ENCODE data around the gene TMCC1.
A peak's percentile ranks its signal among the peaks of the same experiment; 100 is the strongest.
"Not testable (repeated sequence)": the region's sequence is repeated elsewhere in the genome, so short reads cannot be mapped to it uniquely, and the experiment has no call there.

Gene TMCC1

DNA sequence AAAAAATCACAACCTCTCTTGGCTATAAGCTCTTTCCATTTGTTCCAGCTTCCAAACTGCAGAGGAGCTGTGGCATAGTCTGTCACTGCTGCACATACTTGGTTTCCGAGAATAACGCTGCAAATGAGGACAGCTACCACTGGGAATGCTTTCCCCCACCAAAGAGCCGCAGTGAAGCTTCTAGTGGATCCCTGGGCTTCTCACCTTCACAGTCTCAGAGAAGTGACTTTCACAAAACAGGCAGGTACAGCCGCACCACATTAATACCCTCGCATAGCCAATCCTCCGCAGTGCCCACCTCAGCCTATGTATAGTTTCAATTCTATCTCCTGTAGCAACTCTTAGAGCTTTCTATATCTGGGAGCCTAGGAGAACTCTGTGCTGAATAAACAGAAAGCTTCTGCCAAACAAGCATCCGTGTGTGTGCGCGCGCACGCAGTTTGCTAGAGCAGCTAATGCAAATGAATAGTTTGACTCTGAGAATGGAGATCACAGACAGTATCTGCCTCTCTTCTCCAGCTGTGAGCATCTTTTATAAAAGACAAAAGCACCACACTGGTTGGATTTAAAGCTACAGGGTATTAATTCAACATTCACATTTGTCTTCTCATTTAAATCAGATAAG lies 205.1 kb downstream of the TMCC1 start:
- H3K36me3 ChIP-seq = no peaks in the 10 kb centered on the region
- no peaks in the 10 kb centered on the region for H3K9me3 ChIP-seq (ENCODE audit: severe bottlenecking)
- DNase-seq = peak; percentile 32
- TF ChIP-seq, protein P1, sequence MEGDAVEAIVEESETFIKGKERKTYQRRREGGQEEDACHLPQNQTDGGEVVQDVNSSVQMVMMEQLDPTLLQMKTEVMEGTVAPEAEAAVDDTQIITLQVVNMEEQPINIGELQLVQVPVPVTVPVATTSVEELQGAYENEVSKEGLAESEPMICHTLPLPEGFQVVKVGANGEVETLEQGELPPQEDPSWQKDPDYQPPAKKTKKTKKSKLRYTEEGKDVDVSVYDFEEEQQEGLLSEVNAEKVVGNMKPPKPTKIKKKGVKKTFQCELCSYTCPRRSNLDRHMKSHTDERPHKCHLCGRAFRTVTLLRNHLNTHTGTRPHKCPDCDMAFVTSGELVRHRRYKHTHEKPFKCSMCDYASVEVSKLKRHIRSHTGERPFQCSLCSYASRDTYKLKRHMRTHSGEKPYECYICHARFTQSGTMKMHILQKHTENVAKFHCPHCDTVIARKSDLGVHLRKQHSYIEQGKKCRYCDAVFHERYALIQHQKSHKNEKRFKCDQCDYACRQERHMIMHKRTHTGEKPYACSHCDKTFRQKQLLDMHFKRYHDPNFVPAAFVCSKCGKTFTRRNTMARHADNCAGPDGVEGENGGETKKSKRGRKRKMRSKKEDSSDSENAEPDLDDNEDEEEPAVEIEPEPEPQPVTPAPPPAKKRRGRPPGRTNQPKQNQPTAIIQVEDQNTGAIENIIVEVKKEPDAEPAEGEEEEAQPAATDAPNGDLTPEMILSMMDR (IDR thresholded peaks at IDR 0.05; ENCODE audit: low read depth, low read length) = no peak
- peak overlapping the region; percentile 45 for H3K27ac ChIP-seq
- H3K27me3 ChIP-seq (ENCODE audit: insufficient read depth, low read depth, severe bottlenecking) = no peaks in the 10 kb centered on the region
- H3K4me3 ChIP-seq (ENCODE audit: low read depth, low read length) = peak overlapping the region; percentile 3; the same call in 1 of the 2 replicates

DNA sequence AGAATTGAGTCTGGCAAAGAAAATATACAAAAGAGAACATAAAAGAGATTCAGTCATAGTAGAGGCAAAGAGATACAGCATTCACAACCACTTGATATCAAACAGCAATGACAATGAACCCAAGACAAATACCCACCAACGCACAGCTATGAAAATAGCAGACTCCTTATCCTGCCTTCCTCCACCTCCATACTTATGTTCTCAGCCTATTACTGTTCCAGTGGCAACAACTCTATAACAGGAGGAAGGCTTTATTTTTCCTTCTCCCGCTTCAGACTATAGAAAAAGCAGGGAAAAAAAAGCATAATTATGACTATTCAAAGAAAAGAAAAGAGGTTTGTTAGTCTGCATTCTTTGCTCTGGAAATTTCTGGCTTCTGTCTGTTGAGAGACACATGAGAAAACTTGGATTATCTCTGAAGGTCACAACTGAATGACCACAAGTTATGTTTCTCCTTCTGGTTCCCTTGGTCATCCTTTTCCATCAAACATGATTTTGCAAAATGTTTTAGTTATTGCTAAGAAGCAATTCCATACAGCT lies 205.9 kb downstream of the TMCC1 start:
- H3K36me3 ChIP-seq = no peaks in the 10 kb centered on the region
- TF ChIP-seq, protein P1 (IDR thresholded peaks at IDR 0.05; ENCODE audit: low read depth, low read length) = no peak

DNA sequence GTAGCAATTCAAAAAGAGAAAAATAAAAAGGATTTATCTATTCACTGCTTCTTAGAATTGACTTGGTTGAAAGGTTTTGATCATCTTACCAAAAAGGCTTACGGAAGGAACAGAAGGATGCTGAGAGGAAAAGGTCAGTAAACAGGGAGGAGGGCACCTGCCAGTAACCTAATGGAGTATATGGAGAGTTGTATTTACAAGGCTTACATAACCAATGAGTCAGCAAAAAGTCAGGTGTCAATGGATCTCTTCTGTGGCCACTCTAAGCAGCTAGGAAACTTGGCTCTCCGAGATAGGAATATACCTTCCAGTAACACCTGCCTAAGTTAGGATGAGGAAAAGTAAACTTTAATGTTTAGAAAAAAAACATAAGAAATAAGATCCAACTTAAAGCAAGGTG lies 206.6 kb downstream of the TMCC1 start:
- H3K36me3 ChIP-seq = no peaks in the 10 kb centered on the region
- H3K9me3 ChIP-seq (ENCODE audit: severe bottlenecking) = no peaks in the 10 kb centered on the region
- H3K4me3 ChIP-seq (ENCODE audit: low read depth, low read length) = no peak overlapping the region
- no peaks in the 10 kb centered on the region for H3K27me3 ChIP-seq (ENCODE audit: insufficient read depth, low read depth, severe bottlenecking)
- TF ChIP-seq, protein P1 (IDR thresholded peaks at IDR 0.05; ENCODE audit: low read depth, low read length) = no peak
- H3K27ac ChIP-seq = no peak overlapping the region
- DNase-seq = no peak

More for the DNA sequence above, 205.9 kb downstream of the TMCC1 start:
- Histone ChIP-seq H3K4me3 (ENCODE audit: low read depth, low read length) (no peak overlapping the region), H3K27me3 (ENCODE audit: insufficient read depth, low read depth, severe bottlenecking) (no peaks in the 10 kb centered on the region), H3K27ac (peak overlapping the region; percentile 45; the same call in 1 of the 2 replicates), H3K9me3 (ENCODE audit: severe bottlenecking) (no peaks in the 10 kb centered on the region)
- no peak for DNase-seq

- no peak for DNase-seq
- Histone ChIP-seq H3K27ac (no peak overlapping the region), H3K9me3 (ENCODE audit: severe bottlenecking) (no peaks in the 10 kb centered on the region), H3K27me3 (ENCODE audit: insufficient read depth, low read depth, severe bottlenecking) (no peaks in the 10 kb centered on the region), H3K4me3 (ENCODE audit: low read depth, low read length) (no peak overlapping the region), H3K36me3 (no peaks in the 10 kb centered on the region)
- TF ChIP-seq, protein P1 (IDR thresholded peaks at IDR 0.05; ENCODE audit: low read depth, low read length) = no peak
These were observed 209.2 kb downstream of the TMCC1 start for GRCh38 chr3:129684270-129684669.

DNA sequence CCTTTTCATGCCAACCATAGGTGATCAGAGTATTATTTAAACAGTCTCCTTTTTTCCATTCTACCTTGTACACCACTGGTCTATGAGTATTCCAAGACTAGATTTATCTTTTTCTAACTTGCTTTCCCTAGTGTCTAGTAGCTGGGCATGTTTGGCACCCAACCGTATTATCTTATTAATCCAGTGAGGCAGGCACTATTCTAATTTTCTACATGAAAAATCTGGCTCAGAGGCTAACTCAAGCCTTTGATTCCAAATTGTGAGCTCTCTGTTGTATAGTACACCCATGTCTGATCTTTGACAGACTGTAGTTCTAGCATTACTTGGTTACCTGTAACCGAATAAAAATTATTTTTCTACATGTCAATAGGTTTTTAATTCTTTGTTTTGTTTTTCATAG lies 210.3 kb downstream of the TMCC1 start:
- Histone ChIP-seq H3K27me3 (ENCODE audit: insufficient read depth, low read depth, severe bottlenecking) (no peaks in the 10 kb centered on the region), H3K27ac (no peak overlapping the region), H3K9me3 (ENCODE audit: severe bottlenecking) (no peaks in the 10 kb centered on the region), H3K4me3 (ENCODE audit: low read depth, low read length) (no peak overlapping the region), H3K36me3 (no peaks in the 10 kb centered on the region)
- DNase-seq = no peak
- TF ChIP-seq, protein P1 (IDR thresholded peaks at IDR 0.05; ENCODE audit: low read depth, low read length) = no peak

GRCh38 chr3:129676985-129677384 lies 216.5 kb downstream of the TMCC1 start:
- TF ChIP-seq, protein P1 (IDR thresholded peaks at IDR 0.05; ENCODE audit: low read depth, low read length) = no peak
- no peak overlapping the region for H3K27ac ChIP-seq
- no peak for DNase-seq

DNA sequence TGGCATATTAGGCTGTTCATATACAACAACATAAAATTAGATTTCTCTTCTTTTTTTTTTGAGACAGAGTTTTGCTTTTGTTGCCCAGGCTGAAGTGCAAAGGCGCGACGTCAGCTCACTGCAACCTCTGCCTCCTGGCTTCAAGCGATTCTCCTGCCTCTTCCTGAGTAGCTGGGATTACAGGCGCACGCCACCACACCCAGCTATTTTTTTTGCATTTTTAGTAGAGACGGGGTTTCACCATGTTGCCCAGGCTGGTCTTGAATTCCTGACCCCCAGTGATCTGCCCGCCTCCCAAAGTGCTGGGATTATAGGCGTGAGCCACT lies 218.8 kb downstream of the TMCC1 start:
- H3K36me3 ChIP-seq; H3K9me3 ChIP-seq (ENCODE audit: severe bottlenecking); DNase-seq; H3K4me3 ChIP-seq (ENCODE audit: low read depth, low read length); H3K27ac ChIP-seq; H3K27me3 ChIP-seq (ENCODE audit: insufficient read depth, low read depth, severe bottlenecking): not testable (repeated sequence)

More at GRCh38 chr3:129676985-129677384, 216.5 kb downstream of the TMCC1 start:
- no peaks in the 10 kb centered on the region for H3K9me3 ChIP-seq (ENCODE audit: severe bottlenecking)
- H3K27me3 ChIP-seq (ENCODE audit: insufficient read depth, low read depth, severe bottlenecking) = no peaks in the 10 kb centered on the region
- H3K4me3 ChIP-seq (ENCODE audit: low read depth, low read length) = no peak overlapping the region
- no peaks in the 10 kb centered on the region for H3K36me3 ChIP-seq
